ENCODE measurements around the gene PPP1R2B.

- TF ChIP-seq CTCF (IDR thresholded peaks at IDR 0.05; ENCODE audit: low read length) (peak; percentile 62), EZH2 (optimal IDR thresholded peaks at IDR 0.05; ENCODE audit: low read depth, low read length) (no peak), EZH2phosphoT487 (IDR thresholded peaks at IDR 0.05; ENCODE audit: low read length) (no peak)
Observed at GRCh38 chr5:156815988-156816599, 34.0 kb upstream of the PPP1R2B start.

Data from MM.1S (cell line).